HepG2 (cell line): ENCODE results near the gene NDRG3. TPM values are rescaled to one million over a fixed set of nuclear protein-coding genes. Genes with fewer than 3 reads are reported as not detected.

ENCODE experiments used
- AKAP8 ChIP-seq: sonication (generic); formaldehyde crosslinking; IDR thresholded peaks from 2 replicates; pipeline ENCODE4 v1.5.1; 2020; ENCODE audit warnings: mild to moderate bottlenecking, missing genetic modification reagents
- ATAD3A ChIP-seq: sonication (generic); formaldehyde crosslinking; IDR thresholded peaks from 2 replicates; pipeline ENCODE4 v1.4.0; 2020; ENCODE audit warnings: missing genetic modification reagents
- ATM ChIP-seq: fragments of 450-650 bp; IDR thresholded peaks from 2 replicates; pipeline ENCODE4 v1.7.1; 2017; ENCODE audit warnings: mild to moderate bottlenecking, borderline replicate concordance
- CREBL2 ChIP-seq: sonication (generic); formaldehyde crosslinking; IDR thresholded peaks from 2 replicates; pipeline ENCODE4 v1.8.1; 2023; ENCODE audit warnings: missing genetic modification reagents, mild to moderate bottlenecking, borderline replicate concordance
- FOSL2 ChIP-seq: sonication (generic); formaldehyde crosslinking; IDR thresholded peaks from 2 replicates; pipeline ENCODE4 v1.4.0; 2020; ENCODE audit warnings: missing genetic modification reagents
- FOXJ3 ChIP-seq: sonication (generic); formaldehyde crosslinking; IDR thresholded peaks from 2 replicates; pipeline ENCODE4 v1.4.0; 2020; ENCODE audit warnings: missing genetic modification reagents, mild to moderate bottlenecking, borderline replicate concordance
- GTF2F1 ChIP-seq: fragments of 150-350 bp; IDR thresholded peaks from 2 replicates; pipeline ENCODE4 v1.6.1; 2014; ENCODE audit warnings: low read length
- GTF3A ChIP-seq: sonication (generic); formaldehyde crosslinking; conservative IDR thresholded peaks from 2 replicates; pipeline ENCODE4 v1.4.0; 2020; ENCODE audit warnings: mild to moderate bottlenecking, missing genetic modification reagents
- HNRNPL ChIP-seq: fragments of 200-400 bp; formaldehyde crosslinking; IDR thresholded peaks from 2 replicates; pipeline ENCODE4 v1.6.1; 2017; ENCODE audit warnings: mild to moderate bottlenecking, low read depth, low read length
- HOXA3 ChIP-seq: sonication (generic); formaldehyde crosslinking; IDR thresholded peaks from 2 replicates; pipeline ENCODE4 v1.5.0; 2020; ENCODE audit warnings: missing genetic modification reagents
- MZF1 ChIP-seq: sonication (generic); formaldehyde crosslinking; IDR thresholded peaks from 2 replicates; pipeline ENCODE4 v1.8.1; 2023; ENCODE audit warnings: mild to moderate bottlenecking, missing genetic modification reagents, borderline replicate concordance
- NFATC3 ChIP-seq: sonication (generic); formaldehyde crosslinking; IDR thresholded peaks from 2 replicates; pipeline ENCODE4 v1.5.1; 2020; ENCODE audit warnings: mild to moderate bottlenecking, missing genetic modification reagents
- PHF8 ChIP-seq: sonication (generic); formaldehyde crosslinking; IDR thresholded peaks from 2 replicates; pipeline ENCODE4 v1.5.0; 2020; ENCODE audit warnings: missing genetic modification reagents
- POLR2AphosphoS2 ChIP-seq: IDR thresholded peaks from 2 replicates; pipeline ENCODE4 v1.6.1; 2011; ENCODE audit warnings: low read depth, low read length, improper control_type of control experiment
- PRPF4 ChIP-seq: fragments of 200-400 bp; formaldehyde crosslinking; IDR thresholded peaks from 2 replicates; pipeline ENCODE4 v1.6.1; 2016; ENCODE audit warnings: low read length, low read depth; ENCODE audit not compliant: poor library complexity, severe bottlenecking
- ZFP82 ChIP-seq: sonication (generic); formaldehyde crosslinking; IDR thresholded peaks from 2 replicates; pipeline ENCODE4 v1.5.1; 2020; ENCODE audit warnings: mild to moderate bottlenecking, missing genetic modification reagents, borderline replicate concordance
- ZNF431 ChIP-seq: sonication (generic); formaldehyde crosslinking; IDR thresholded peaks from 2 replicates; pipeline ENCODE4 v1.9.0; 2022; ENCODE audit warnings: missing genetic modification reagents, low read depth, mild to moderate bottlenecking, borderline replicate concordance
- ZNF513 ChIP-seq: sonication (generic); formaldehyde crosslinking; conservative IDR thresholded peaks from 2 replicates; pipeline ENCODE4 v1.5.0; 2020; ENCODE audit warnings: missing genetic modification reagents
- ZNF530 ChIP-seq: sonication (generic); formaldehyde crosslinking; IDR thresholded peaks from 2 replicates; pipeline ENCODE4 v1.5.0; 2020; ENCODE audit warnings: low read depth, mild to moderate bottlenecking, missing genetic modification reagents
- ZNF619 ChIP-seq: sonication (generic); formaldehyde crosslinking; IDR thresholded peaks from 2 replicates; pipeline ENCODE4 v1.4.0; 2020; ENCODE audit warnings: mild to moderate bottlenecking, missing genetic modification reagents
- ZXDC ChIP-seq: sonication (generic); formaldehyde crosslinking; IDR thresholded peaks from 2 replicates; pipeline ENCODE4 v1.5.0; 2020; ENCODE audit warnings: mild to moderate bottlenecking, missing genetic modification reagents
- polyA plus RNA-seq, 8 experiments: library from polyadenylated mRNA; depleted of rRNA in 3 of 8; stranded (reverse) in 7 of 8; unstranded in 1 of 8; fragments of >200 nt; fragmentation: Illumina TruSeq in 4 of 8; extraction: Trizol in 4 of 8; gene quantifications; 2 replicates each; pipeline versions ENCODE4 v1.2.1 to v1.2.3, GENCODE V29; 2011 to 2016; ENCODE audit warnings: low read depth in 4 of 8, missing spikeins in 1 of 8, mixed read lengths in 1 of 8; ENCODE audit not compliant: insufficient read depth in 1 of 8
- total RNA-seq, 5 experiments: library from RNA; depleted of rRNA; stranded (reverse); fragments of >200 nt; fragmentation: Illumina TruSeq; extraction: Trizol; gene quantifications; 2 replicates each; pipeline ENCODE4 v1.2.3, GENCODE V29; 2016; ENCODE audit warnings: low read depth in 1 of 5
- TF ChIP-seq, protein P1 (sequence below): sonication (generic); formaldehyde crosslinking; IDR thresholded peaks from 2 replicates; pipeline ENCODE4 v1.4.0; 2020; ENCODE audit warnings: missing genetic modification reagents
- TF ChIP-seq, protein P2 (sequence below): sonication (generic); formaldehyde crosslinking; IDR thresholded peaks from 2 replicates; pipeline ENCODE4 v1.5.1; 2020; ENCODE audit warnings: missing genetic modification reagents, mild to moderate bottlenecking, borderline replicate concordance
- TF ChIP-seq, protein P3 (sequence below): sonication (generic); formaldehyde crosslinking; IDR thresholded peaks from 2 replicates; pipeline ENCODE4 v1.5.1; 2020; ENCODE audit warnings: missing genetic modification reagents, mild to moderate bottlenecking, borderline replicate concordance

NDRG3 gene
- total and polyA plus RNA-seq, 2 of the 13 experiments (the other 11 are each of a cell fraction or from before 2014, with no cell fraction given), result 36.0 to 40.5 TPM

- TF ChIP-seq ZXDC (CRISPR knock-in tag), result no peak
- no peak for TF ChIP-seq ZNF619 (CRISPR knock-in tag)
- no peak for TF ChIP-seq AKAP8 (CRISPR knock-in tag)
- TF ChIP-seq, protein P1, sequence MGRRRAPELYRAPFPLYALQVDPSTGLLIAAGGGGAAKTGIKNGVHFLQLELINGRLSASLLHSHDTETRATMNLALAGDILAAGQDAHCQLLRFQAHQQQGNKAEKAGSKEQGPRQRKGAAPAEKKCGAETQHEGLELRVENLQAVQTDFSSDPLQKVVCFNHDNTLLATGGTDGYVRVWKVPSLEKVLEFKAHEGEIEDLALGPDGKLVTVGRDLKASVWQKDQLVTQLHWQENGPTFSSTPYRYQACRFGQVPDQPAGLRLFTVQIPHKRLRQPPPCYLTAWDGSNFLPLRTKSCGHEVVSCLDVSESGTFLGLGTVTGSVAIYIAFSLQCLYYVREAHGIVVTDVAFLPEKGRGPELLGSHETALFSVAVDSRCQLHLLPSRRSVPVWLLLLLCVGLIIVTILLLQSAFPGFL (CRISPR knock-in tag), result no peak
- no peak for TF ChIP-seq CREBL2
- TF ChIP-seq ZNF530 (CRISPR knock-in tag), result no peak
- TF ChIP-seq, protein P2, sequence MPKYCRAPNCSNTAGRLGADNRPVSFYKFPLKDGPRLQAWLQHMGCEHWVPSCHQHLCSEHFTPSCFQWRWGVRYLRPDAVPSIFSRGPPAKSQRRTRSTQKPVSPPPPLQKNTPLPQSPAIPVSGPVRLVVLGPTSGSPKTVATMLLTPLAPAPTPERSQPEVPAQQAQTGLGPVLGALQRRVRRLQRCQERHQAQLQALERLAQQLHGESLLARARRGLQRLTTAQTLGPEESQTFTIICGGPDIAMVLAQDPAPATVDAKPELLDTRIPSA (CRISPR knock-in tag), result no peak
- TF ChIP-seq NFATC3 (CRISPR knock-in tag), result no peak
- TF ChIP-seq GTF3A, result no peak
- no peak for TF ChIP-seq PHF8 (CRISPR knock-in tag)
- TF ChIP-seq, protein P3, sequence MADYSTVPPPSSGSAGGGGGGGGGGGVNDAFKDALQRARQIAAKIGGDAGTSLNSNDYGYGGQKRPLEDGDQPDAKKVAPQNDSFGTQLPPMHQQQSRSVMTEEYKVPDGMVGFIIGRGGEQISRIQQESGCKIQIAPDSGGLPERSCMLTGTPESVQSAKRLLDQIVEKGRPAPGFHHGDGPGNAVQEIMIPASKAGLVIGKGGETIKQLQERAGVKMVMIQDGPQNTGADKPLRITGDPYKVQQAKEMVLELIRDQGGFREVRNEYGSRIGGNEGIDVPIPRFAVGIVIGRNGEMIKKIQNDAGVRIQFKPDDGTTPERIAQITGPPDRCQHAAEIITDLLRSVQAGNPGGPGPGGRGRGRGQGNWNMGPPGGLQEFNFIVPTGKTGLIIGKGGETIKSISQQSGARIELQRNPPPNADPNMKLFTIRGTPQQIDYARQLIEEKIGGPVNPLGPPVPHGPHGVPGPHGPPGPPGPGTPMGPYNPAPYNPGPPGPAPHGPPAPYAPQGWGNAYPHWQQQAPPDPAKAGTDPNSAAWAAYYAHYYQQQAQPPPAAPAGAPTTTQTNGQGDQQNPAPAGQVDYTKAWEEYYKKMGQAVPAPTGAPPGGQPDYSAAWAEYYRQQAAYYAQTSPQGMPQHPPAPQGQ (CRISPR knock-in tag), result no peak
- TF ChIP-seq FOSL2, result no peak
- TF ChIP-seq FOXJ3 (CRISPR knock-in tag), result peak; percentile 81; the same call in 1 of the 2 replicates
- TF ChIP-seq ATAD3A (CRISPR knock-in tag), result no peak
- no peak for TF ChIP-seq MZF1 (CRISPR knock-in tag)
- no peak for TF ChIP-seq ATM
- TF ChIP-seq HOXA3, result peak; percentile 36; the same call in 1 of the 2 replicates
- TF ChIP-seq ZNF513, result no peak
- TF ChIP-seq GTF2F1, result no peak
- TF ChIP-seq POLR2AphosphoS2, result no peak
- TF ChIP-seq HNRNPL, result no peak
- TF ChIP-seq ZNF431 (CRISPR knock-in tag), result no peak
- no peak for TF ChIP-seq ZFP82
- no peak for TF ChIP-seq PRPF4
These were observed 122.4 kb downstream of the NDRG3 start (continued) for GRCh38 chr20:36623444-36623843.
